IPS DF 4.7 (cell line): ENCODE results near the gene RBL1.
"Not testable (repeated sequence)": the region's sequence is repeated elsewhere in the genome, so short reads cannot be mapped to it uniquely, and the experiment has no call there.

ENCODE experiments used
- DNase-seq: peaks from one replicate; pipeline ENCODE4 v3.0.0-alpha.2; 2013; ENCODE audit warnings: low spot score; ENCODE audit errors: extremely low read depth

RBL1 gene

DNA sequence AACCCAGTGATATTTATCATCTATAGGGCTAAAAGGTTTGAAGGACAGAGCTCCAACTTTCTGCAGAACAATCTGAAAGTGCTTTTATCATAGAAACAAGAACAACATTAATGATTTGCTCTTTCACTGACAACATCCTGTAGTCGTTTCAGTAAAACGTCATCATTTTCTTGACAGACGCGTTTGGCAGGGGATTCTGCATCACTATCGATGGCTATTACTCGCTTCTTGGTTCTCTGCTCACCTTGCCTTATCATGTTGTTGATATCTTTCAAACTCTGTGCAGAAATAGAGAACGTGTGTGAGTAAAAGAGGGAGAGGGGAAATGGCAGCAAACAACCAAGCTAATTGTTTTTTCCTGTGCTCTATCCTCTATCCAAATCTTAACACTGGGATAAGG, 97.1 kb downstream of the RBL1 start:
- DNase-seq = no peak

- no peak for DNase-seq
Observed at GRCh38 chr20:36997121-36997520, 98.7 kb downstream of the RBL1 start.

- DNase-seq = not testable (repeated sequence)
Observed at GRCh38 chr20:36994221-36994620, 101.6 kb downstream of the RBL1 start.

- DNase-seq = no peak
Observed at GRCh38 chr20:36992802-36993334, 102.9 kb downstream of the RBL1 start.

GRCh38 chr20:36991703-36992102, 104.1 kb downstream of the RBL1 start:
- no peak for DNase-seq

DNA sequence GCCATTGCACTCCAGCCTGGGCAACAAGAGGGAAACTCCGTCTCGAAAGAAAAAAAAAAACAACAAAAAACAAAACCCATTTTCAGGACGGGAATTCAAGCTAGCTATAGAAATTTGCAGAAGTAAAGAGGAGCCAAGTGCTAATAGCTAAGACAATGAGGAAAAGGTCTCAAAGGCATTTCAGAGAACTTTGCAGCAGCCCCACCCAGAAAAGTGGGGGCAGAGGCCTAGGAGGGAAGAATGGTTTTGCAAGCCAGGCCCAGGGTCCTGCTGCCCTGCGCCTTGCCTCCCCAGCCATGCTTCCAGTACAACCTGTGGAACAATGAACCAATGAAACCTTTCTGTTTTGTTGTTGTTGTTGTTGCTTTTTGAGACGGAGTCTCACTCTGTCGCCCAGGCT, 106.0 kb downstream of the RBL1 start:
- DNase-seq = no peak

DNA sequence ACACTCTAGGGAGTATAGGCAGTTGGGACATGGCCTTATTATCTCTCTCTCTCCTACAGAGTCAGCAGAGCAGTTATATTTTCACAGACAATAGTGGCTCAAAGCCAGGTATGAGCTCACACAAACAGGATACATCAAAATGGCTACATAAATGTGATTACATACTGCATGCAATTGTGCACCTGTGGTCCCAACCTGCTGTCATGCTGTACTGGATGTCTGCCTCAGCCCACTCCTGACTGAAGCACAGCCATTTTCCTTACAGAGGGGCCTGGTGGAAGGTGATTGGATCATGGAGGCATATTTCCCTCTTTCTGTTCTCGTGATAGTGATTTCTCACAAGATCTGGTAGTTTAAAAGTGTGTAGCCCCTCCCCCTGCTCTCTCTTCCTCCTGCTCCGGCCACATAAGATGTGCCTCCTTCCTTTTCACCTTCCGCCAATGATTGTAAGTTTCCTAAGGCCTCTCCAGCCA, 107.3 kb downstream of the RBL1 start:
- DNase-seq = no peak

DNA sequence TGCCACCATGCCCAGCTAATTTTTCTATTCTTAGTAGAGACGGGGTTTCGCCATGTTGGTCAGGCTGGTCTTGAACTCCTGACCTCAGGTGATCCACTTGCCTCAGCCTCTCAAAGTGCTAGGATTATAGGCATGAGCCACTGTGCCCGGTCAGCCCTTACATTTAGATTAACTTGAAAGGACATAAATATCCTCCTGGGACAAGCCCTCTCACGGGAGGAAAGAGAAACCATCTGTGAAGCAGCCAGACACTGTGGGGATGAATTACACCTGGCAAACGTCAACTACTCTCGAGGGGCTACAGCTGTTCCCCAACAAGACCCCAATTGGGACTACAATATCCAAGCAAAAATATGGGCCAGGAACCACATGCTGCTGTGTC, 111.5 kb downstream of the RBL1 start:
- DNase-seq = no peak

DNA sequence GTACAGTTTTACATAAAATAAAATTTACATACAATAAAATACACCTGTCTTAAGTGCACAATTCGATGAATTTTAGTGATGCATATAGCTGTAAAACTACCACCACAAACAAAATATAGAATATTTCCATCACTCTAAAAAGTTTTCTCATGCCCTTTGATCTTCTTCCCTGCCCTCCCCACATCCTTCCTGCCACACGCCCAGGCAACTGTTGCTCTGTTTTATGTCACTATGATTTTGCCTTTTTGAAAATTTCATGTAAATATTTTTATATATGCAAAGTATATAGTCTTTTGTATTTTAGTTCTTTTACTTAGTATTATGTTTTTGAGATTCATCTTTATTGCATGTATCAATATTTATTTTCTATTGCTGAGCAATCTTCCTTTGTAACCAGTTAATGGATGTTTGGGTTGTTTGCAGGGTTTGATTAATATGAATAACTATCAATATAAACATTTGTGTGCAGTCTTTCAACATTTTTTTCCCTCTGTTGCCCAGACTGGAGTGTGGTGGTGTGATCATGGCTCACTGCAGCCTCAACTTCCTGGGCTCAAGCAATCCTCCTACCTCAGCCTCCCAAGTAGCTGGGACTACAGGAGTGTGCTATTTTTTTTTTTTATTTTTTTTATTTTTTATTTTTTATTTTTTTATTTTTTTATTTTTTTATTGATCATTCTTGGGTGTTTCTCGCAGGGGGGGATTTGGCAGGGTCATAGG, 120.5 kb downstream of the RBL1 start:
- no peak for DNase-seq

DNA sequence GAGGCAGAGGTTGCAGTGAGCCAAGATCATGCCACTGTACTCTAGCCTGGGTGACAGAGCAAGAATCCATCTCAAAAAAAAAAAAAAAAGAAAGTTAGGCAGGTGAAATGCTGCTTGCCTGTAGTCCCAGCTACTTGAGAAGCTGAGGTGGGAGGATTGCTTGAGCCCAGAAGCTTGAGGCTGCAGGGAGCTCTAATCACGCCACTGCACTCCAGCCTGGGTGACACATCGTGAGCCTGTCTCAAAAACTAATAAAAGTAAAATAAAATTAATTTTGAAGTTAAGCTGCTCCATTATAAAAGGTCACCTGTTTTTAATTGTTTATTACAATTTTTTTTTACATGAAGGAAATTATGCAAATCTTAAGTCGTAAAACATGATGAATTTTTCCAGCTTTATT, 121.1 kb downstream of the RBL1 start:
- no peak for DNase-seq

- no peak for DNase-seq
Observed at GRCh38 chr20:36971103-36971502, 124.7 kb downstream of the RBL1 start.

GRCh38 chr20:36969478-36970186, 126.2 kb downstream of the RBL1 start:
- DNase-seq = no peak

- no peak for DNase-seq
Observed at GRCh38 chr20:36969051-36969450, 126.7 kb downstream of the RBL1 start.

- no peak for DNase-seq
Observed at GRCh38 chr20:36967636-36968035, 128.2 kb downstream of the RBL1 start.

GRCh38 chr20:36966965-36967364, 128.8 kb downstream of the RBL1 start:
- not testable (repeated sequence) for DNase-seq

DNA sequence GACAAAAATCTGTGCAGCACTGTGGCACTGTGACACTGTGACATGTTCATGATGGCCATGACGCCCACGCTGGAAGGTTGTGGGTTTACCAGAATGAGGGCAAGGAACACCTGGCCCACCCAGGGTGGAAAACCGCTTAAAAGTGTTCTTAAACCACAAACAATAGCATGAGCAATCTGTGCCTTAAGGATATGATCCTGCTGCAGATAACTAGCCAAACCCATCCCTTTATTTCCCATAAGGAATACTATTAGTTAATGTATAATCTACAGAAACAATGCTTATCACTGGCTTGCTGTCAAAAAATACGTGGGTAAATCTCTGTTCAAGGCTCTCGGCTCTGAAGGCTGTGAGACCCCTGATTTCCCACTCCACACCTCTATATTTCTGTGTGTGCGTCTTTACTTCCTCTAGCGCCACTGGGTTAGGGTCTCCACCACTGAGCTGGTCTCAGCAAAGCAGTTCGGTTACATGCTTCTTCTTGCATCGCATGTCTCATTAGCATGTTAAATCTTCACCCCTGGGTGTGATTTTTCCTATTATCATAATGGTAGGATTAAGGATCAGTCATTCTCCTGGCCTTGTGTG, 133.3 kb downstream of the RBL1 start:
- DNase-seq = not testable (repeated sequence)

DNA sequence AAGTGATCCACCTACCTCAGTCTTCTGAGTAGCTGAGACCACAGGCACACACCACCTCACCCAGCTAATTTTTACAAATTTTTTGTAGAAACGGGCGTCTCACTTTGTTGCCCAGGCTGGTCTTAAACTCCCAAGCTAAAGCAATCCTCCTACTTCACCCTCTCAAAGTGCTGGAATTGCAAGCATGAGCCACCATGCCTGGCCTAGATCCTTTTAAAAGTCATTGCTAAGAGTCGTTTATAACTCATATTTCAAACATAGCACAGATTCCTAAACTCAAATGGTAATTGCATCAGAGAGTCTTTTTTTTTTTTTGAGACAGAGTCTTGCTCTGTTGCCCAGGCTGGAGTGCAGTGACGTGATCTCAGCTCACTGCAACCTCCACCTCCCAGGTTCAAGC, 136.6 kb downstream of the RBL1 start:
- no peak for DNase-seq

DNA sequence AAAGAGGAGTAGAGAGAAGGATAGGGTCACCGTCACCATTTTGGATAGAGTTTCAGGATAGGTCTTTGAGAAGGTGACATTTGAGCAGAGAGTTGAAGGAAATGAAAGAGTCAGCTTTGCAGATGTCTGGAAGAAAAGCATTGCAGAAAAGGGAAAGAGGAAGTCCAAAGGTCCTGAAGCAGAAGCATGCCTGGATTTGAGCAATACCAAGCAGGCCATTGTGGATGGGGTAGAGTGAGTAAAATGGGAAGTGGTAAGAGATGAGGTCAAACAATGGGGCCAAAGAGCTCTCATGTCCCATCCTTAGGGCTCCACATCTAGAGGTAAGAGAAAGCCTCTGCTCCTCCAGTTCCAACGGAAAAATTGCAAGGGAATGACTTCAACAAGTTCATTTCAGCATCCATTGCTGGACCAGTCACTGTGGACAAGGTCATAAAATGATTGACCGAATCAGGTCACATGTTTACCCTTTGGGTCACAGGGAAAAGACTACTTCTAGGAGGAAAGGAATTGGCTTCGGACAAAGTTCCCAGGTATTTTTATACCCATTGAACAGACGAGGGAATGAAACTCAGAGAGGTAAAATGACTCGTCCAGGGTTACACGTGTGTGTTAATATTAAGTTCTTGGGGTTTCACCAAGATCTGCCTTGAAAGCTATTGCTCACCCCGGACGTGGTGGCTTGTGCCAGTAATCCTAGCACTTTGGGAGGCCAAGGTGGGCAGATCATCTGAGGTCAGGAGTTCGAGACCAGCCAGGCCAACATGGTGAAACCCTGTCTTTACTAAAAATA, 137.7 kb downstream of the RBL1 start:
- no peak for DNase-seq

DNA sequence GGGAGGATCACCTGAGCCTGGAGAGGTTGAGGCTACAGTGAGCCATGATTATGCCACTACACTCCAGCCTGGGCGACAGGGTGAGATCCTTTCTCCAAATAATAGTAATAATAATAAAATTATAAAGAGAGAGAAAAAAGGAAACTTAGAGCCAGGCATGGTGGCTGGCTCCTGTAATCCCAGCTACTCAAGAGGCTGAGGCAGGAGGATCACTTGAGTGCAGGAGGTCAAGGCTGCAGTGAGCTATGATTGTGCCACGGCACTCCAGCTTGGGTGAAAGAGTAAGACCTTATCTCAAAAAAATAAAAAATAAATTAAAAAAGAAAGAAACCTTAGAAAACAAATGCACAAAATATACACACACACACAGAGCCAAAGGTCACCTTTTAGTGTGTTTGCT, 139.1 kb downstream of the RBL1 start:
- no peak for DNase-seq

DNA sequence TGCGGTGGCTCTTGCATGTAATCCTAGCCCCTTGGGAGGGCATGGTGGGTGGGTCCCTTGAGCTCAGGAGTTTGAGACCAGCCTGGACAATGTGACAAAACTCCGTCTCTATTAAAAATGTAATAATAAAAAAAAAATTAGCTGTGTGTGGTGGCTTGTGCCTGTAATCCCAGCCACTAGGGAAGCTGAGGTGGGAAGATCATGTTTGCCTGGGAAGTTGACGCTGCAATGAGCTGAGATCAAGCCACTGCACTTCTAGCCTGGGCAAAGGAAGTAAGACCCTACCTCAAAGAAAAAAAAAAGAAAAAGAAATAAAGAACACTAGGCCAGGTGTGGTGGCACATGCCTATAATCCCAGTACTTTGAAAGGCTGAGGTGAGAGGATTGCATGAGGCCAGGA, 139.8 kb downstream of the RBL1 start:
- no peak for DNase-seq

DNA sequence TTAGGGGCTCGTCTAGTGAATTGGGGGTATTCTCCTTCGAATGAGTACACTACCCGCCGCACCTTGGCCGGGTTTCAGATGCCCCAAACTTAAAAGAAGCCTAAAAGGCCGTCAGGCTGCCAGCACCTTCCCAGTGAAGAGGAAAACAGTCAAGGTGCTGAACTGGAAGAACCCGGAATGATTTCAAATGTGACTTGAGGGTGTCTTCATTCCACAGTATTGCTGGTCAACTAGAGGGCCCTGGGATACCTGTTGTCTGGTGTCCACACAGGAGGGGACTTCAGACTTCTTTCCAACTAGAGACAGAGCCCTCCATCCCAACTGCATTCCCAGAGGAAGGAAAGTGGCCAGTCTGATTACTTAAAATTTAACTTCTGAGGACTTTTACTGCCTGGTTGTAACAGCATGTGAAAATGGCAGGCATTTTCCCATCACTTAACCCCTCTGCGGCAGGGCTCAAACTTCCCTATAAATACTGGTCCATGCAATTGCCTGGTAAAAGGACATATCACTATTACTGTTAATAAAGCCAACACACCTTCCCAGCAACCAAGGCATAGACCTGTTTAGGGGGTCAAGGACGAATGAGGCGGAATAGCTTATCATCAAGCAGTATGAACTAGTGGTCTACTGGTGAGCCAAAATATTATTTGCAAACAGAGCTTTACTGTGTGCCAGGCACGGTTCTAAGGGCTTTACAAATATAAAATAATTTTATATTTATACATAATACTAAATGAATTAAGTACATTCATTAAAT, 143.6 kb downstream of the RBL1 start:
- DNase-seq = no peak
